DOHH2 (cell line): ENCODE results near the gene KLHL30.

Source experiments
- H3F3A ChIP-seq: fragments of 200-600 bp; sonication (generic), shearing (Covaris generic); 2 replicates; pipeline ENCODE4 v1.6.0; 2016; ENCODE audit warnings: antibody characterized with exemption, mild to moderate bottlenecking; ENCODE audit not compliant: control insufficient read depth, insufficient read depth
- H3K27ac ChIP-seq: fragments of 200-600 bp; sonication (generic); 2 replicates; pipeline ENCODE4 v1.5.1; 2014; ENCODE audit warnings: low read depth, mild to moderate bottlenecking, low read length, moderate library complexity
- H3K27me3 ChIP-seq: fragments of 200-600 bp; sonication (generic); 2 replicates; pipeline ENCODE4 v1.6.1; 2014; ENCODE audit warnings: mild to moderate bottlenecking, low read length, mixed read lengths; ENCODE audit not compliant: control insufficient read depth
- H3K36me3 ChIP-seq: fragments of 200-600 bp; sonication (generic); 2 replicates; pipeline ENCODE4 v1.6.1; 2014; ENCODE audit warnings: mild to moderate bottlenecking, low read length, moderate library complexity, mixed read lengths; ENCODE audit not compliant: control insufficient read depth
- H3K4me1 ChIP-seq: fragments of 200-600 bp; sonication (generic); 2 replicates; pipeline ENCODE4 v1.6.1; 2014; ENCODE audit warnings: mild to moderate bottlenecking, low read length, mixed read lengths; ENCODE audit not compliant: control insufficient read depth
- H3K4me2 ChIP-seq: fragments of 200-600 bp; sonication (generic); 2 replicates; pipeline ENCODE4 v1.6.0; 2014; ENCODE audit warnings: mild to moderate bottlenecking, low read length, moderate library complexity
- H3K4me3 ChIP-seq: fragments of 200-600 bp; sonication (generic); 2 replicates; pipeline ENCODE4 v1.5.1; 2014; ENCODE audit warnings: mild to moderate bottlenecking, low read length, mixed read lengths
- H3K79me2 ChIP-seq: fragments of 200-600 bp; sonication (generic); 2 replicates; pipeline ENCODE4 v1.6.1; 2014; ENCODE audit warnings: mild to moderate bottlenecking, low read length, mixed read lengths; ENCODE audit not compliant: control insufficient read depth
- H3K9me2 ChIP-seq: fragments of 200-600 bp; sonication (generic); replicated peaks from 2 replicates; pipeline ENCODE4 v1.6.1; 2014; ENCODE audit warnings: mild to moderate bottlenecking, low read length, mixed read lengths; ENCODE audit not compliant: control insufficient read depth
- H3K9me3 ChIP-seq: fragments of 200-600 bp; sonication (generic); 2 replicates; pipeline ENCODE4 v1.6.1; 2014; ENCODE audit warnings: antibody characterized with exemption, low read length, mixed read lengths; ENCODE audit not compliant: control insufficient read depth, insufficient read depth
- H4K20me1 ChIP-seq: fragments of 200-600 bp; sonication (generic); 2 replicates; pipeline ENCODE4 v1.6.0; 2014; ENCODE audit warnings: low read depth, mild to moderate bottlenecking, antibody characterized with exemption, low read length, moderate library complexity; ENCODE audit not compliant: control insufficient read depth, insufficient read depth
- EZH2phosphoT487 ChIP-seq: fragments of 200-600 bp; sonication (generic); IDR thresholded peaks from 2 replicates; pipeline ENCODE4 v1.6.1; 2017; ENCODE audit warnings: borderline replicate concordance, mild to moderate bottlenecking, antibody characterized with exemption, low read length, moderate library complexity, mixed read lengths
- TF ChIP-seq, protein P1 (sequence below): fragments of 200-600 bp; sonication (generic); IDR thresholded peaks from one replicate; pipeline ENCODE4 v1.5.1; 2014; ENCODE audit warnings: antibody characterized with exemption, mild to moderate bottlenecking, low read depth, low read length; ENCODE audit not compliant: poor library complexity, severe bottlenecking

KLHL30 gene

DNA sequence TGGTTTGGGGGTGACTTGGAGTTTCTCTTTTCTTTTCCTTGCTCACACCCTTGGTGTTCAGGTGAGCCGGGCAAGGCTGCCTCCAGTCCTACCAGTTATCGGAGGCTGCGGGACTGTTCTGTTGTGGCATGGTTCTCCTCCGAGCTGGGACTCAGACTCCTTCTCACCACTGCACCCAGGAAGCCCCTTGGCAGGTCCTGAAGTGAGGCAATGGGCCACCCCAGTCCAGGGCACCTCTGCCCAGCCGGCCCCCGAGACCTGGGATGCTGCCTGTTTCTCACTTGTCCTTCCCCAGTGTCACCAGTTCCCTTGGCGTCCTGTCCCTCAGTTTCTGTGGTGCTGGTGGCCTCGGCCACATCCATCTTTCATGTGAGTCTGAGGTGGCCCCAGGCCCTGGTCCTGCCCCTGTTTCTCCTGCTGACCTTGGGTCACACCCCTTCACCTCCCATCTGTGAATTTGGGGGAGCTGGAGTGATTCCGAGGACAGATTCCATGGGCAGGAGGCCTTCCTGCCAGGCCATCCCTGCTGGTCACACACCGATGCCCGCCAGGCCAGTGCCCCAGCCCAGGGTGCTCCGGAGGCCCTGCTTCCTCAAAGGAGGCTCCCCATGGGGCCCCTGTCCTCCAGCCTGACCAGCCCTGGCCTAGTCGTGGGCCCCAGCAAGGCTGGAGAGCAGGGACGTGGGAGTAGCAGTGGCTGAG is 6.6 kb upstream of the KLHL30 start:
- no peak overlapping the region for H3K27ac ChIP-seq
- TF ChIP-seq, protein P1, sequence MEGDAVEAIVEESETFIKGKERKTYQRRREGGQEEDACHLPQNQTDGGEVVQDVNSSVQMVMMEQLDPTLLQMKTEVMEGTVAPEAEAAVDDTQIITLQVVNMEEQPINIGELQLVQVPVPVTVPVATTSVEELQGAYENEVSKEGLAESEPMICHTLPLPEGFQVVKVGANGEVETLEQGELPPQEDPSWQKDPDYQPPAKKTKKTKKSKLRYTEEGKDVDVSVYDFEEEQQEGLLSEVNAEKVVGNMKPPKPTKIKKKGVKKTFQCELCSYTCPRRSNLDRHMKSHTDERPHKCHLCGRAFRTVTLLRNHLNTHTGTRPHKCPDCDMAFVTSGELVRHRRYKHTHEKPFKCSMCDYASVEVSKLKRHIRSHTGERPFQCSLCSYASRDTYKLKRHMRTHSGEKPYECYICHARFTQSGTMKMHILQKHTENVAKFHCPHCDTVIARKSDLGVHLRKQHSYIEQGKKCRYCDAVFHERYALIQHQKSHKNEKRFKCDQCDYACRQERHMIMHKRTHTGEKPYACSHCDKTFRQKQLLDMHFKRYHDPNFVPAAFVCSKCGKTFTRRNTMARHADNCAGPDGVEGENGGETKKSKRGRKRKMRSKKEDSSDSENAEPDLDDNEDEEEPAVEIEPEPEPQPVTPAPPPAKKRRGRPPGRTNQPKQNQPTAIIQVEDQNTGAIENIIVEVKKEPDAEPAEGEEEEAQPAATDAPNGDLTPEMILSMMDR: no peak
- TF ChIP-seq EZH2phosphoT487: no peak
- peaks cover 2% of the 10 kb centered on the region; the same call in 1 of the 2 replicates for H4K20me1 ChIP-seq
- H3K36me3 ChIP-seq: no peaks in the 10 kb centered on the region
- no peaks in the 10 kb centered on the region for H3K9me3 ChIP-seq
- no peaks in the 10 kb centered on the region for H3F3A ChIP-seq
- no peaks in the 10 kb centered on the region for H3K27me3 ChIP-seq
- H3K79me2 ChIP-seq: no peaks in the 10 kb centered on the region
- no peaks in the 10 kb centered on the region for H3K9me2 ChIP-seq
- no peak overlapping the region for H3K4me2 ChIP-seq
- H3K4me1 ChIP-seq: no peaks in the 10 kb centered on the region
- no peak overlapping the region for H3K4me3 ChIP-seq

- H3K27me3 ChIP-seq: no peaks in the 10 kb centered on the region
- no peaks in the 10 kb centered on the region for H3K9me2 ChIP-seq
- no peaks in the 10 kb centered on the region for H3K79me2 ChIP-seq
- H3F3A ChIP-seq: no peaks in the 10 kb centered on the region
- H3K4me2 ChIP-seq: no peak overlapping the region
- H3K27ac ChIP-seq: no peak overlapping the region
- H3K36me3 ChIP-seq: no peaks in the 10 kb centered on the region
- TF ChIP-seq EZH2phosphoT487: no peak
- TF ChIP-seq, protein P1: no peak
- H3K4me3 ChIP-seq: no peak overlapping the region
- no peaks in the 10 kb centered on the region; the same call in 1 of the 2 replicates for H3K4me1 ChIP-seq
- no peaks in the 10 kb centered on the region for H3K9me3 ChIP-seq
- peaks cover 2% of the 10 kb centered on the region; the same call in 1 of the 2 replicates for H4K20me1 ChIP-seq
These were observed 5.7 kb upstream of the KLHL30 start for GRCh38 chr2:238132463-238133450.

- no peak overlapping the region for H3K27ac ChIP-seq
- no peaks in the 10 kb centered on the region for H3K27me3 ChIP-seq
- no peak overlapping the region for H3K4me3 ChIP-seq
- H3F3A ChIP-seq: no peaks in the 10 kb centered on the region
- peaks cover 2% of the 10 kb centered on the region; the same call in 1 of the 2 replicates for H4K20me1 ChIP-seq
- H3K9me3 ChIP-seq: no peaks in the 10 kb centered on the region
- H3K4me1 ChIP-seq: peaks cover 9% of the 10 kb centered on the region
- TF ChIP-seq, protein P1: no peak
- no peaks in the 10 kb centered on the region for H3K36me3 ChIP-seq
- no peak overlapping the region for H3K4me2 ChIP-seq
- no peaks in the 10 kb centered on the region for H3K79me2 ChIP-seq
- H3K9me2 ChIP-seq: no peaks in the 10 kb centered on the region
These were observed 4.7 kb upstream of the KLHL30 start for GRCh38 chr2:238133499-238134392.
